Skin epidermis (tissue), 12 donors: Measurements from ENCODE around the gene CLTA.
A peak's percentile ranks its signal among the peaks of the same experiment; 100 is the strongest.
"Not testable (repeated sequence)": the region's sequence is repeated elsewhere in the genome, so short reads cannot be mapped to it uniquely, and the experiment has no call there.

ENCODE experiments used
- H3K27ac ChIP-seq, 21 experiments: fragments of 200-600 bp; sonication (generic) in 11 of 21; one replicate each; pipeline ENCODE4 v1.5.0; 2020; ENCODE audit warnings: mild to moderate bottlenecking in 3 of 21, inconsistent platforms in 2 of 21, moderate library complexity in 2 of 21
- H3K4me3 ChIP-seq, 7 experiments: fragments of 200-600 bp; sonication (generic) in 2 of 7; one replicate each; pipeline ENCODE4 v1.5.0; 2020; ENCODE audit warnings: inconsistent platforms in 2 of 7, mild to moderate bottlenecking in 2 of 7, moderate library complexity in 1 of 7

Gene CLTA

DNA sequence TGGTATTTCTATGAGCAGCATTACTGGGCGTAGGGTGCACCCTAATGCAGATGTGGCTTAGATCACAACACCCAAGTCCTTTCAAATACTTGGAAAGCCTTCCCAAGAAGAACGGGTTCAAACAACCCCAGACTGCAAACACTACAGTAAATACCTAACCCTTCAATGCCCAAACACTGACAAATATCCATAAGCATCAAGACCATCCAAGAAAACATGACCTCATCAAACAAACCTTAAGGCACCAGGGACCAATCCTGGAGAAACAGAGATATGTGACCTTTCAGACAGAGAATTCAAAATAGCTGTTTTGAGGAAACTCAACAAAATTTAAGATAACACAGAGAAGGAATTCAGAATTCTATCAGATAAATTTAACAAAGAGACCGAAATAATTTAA lies 15.5 kb upstream of the CLTA start:
- not testable (repeated sequence) for H3K27ac ChIP-seq, H3K4me3 ChIP-seq

DNA sequence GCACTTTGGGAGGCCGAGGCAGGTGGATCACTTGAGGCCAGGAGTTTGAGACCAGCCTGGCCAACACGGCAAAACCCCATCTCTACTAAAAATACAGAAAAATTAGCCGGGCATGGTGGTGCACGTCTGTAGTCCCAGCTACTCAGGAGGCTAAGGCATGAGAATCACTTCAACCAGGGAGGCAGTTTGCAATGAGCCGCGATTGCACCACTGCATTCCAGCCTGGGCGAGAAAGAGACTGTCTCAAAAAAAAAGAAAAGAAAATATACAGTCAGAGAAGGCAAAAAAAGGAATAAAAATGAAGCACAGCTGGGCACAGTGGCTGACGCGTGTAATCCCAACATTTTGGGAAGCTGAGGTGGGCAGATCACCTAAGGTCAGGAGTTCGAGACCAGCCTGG lies 14.2 kb upstream of the CLTA start:
- H3K27ac ChIP-seq, H3K4me3 ChIP-seq: not testable (repeated sequence)

DNA sequence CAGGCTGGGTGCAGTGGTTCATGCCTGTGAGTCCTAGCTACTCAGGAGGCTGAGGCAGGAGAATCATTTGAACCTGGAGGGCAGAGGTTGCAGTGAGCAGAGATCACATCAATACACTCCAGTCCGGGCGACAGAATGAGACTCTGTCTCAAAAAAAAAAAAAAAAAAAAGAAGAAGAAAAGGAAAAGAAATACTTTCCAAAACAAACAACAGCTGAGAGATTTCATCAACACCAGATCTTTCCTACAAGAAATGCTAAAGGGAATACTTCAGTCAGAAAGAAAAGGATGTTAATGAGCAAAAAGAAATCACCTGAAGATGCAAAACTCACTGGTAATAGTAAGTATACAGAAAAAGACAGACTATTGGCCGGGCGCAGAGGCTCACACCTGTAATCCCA lies 13.2 kb upstream of the CLTA start:
- H3K4me3 ChIP-seq, result no peak overlapping the region

GRCh38 chr9:36180243-36180642 lies 10.5 kb upstream of the CLTA start:
- H3K27ac ChIP-seq, H3K4me3 ChIP-seq: not testable (repeated sequence)

More for the DNA sequence above, 13.2 kb upstream of the CLTA start:
- no peak overlapping the region for H3K27ac ChIP-seq

- Histone ChIP-seq H3K27ac (no peak overlapping the region), H3K4me3 (no peak overlapping the region)
Observed at GRCh38 chr9:36187414-36187813, 3.3 kb upstream of the CLTA start.

DNA sequence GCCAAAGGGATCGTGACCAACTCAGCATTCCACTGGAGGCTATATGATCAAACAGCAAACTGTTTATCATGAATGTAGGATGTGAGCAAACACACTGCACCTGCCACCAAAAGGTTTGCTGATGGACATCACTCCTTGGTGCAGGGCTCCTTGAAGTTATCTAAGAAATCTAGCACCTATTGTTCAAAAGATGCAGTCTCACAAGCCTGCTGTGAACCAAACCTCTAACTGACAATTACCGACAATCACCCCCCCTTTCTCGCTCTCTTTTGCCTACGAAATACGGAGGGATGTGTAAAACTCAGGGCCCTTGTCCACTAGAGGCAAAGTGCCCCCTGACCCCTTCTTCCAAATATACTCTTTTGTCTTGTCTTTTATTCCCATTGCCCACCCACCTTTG lies 2.5 kb upstream of the CLTA start:
- H3K4me3 ChIP-seq, result no peak overlapping the region
- no peak overlapping the region for H3K27ac ChIP-seq

GRCh38 chr9:36189976-36190375 lies 745 bp upstream of the CLTA start:
- Histone ChIP-seq H3K4me3 (peak overlapping the region; percentile 76 to 97 (median 89)), H3K27ac (peak overlapping the region in 20 of 21 experiments; percentile 87 to 99 (median 93))

DNA sequence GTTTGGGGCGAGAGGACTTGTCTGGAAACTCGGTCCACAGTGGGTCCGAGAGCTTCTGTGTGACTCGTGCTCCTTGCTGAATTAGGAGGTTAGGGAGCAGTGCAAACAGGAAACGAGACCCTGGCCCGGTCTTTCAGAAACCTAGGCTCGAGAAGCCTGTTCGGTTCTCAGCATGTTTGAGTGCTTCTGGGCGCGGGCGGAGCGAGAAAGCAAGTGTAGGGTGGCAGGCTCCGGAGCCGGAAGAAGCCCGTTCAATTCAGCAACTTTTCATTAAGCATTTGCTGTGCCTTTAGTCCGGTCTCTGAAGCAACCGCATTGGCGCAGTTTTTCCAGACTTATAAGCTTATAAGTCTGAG lies 547 bp downstream of the CLTA start:
- Histone ChIP-seq H3K4me3 (peak overlapping the region; percentile 76 to 97 (median 89)), H3K27ac (peak overlapping the region; percentile 91 to 99 (median 93))

DNA sequence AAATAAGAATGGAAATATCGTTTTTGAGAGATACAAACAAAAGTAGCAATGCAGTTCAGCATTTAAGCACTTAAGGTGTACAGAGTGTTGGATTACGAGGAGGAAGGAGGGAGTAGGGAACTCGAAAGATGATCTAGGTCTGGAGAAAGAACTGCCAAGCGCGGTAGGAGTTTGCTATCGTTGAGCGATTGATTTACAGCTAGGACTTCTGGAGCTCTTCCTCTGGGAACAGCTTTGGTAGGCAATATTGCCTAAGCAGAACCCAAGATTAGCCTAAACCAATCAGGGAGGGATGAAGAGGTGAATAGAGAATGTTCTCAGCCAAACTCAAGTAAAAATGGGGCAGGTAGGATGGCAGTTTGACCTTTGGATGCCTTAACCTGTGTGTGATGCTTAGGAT lies 965 bp downstream of the CLTA start:
- H3K27ac ChIP-seq, result peak overlapping the region; percentile 91 to 99 (median 93)
- H3K4me3 ChIP-seq, result peak overlapping the region; percentile 76 to 97 (median 89)

DNA sequence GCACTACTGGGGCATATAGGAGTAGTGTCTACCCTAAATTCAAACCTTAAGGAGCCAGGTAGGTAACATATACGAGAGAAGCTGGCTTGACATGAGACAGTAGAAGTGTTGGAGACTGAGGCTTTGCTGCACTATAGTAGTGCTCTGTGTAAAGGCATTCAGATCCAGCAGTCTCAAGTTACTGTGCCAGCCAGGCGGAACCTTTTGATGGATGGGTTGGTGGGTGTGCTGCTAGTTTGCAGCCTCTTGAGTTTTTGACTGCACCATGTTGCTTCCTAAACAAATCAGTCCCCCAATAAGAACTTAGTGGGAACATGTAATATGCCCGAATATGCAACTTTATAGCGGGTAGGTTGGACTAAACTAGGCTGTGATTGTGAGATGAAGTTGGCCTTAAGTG lies 1.5 kb downstream of the CLTA start:
- Histone ChIP-seq H3K27ac (peak overlapping the region in 9 of 21 experiments; percentile 91 to 99 (median 92)), H3K4me3 (peak overlapping the region; percentile 76 to 97 (median 89))

DNA sequence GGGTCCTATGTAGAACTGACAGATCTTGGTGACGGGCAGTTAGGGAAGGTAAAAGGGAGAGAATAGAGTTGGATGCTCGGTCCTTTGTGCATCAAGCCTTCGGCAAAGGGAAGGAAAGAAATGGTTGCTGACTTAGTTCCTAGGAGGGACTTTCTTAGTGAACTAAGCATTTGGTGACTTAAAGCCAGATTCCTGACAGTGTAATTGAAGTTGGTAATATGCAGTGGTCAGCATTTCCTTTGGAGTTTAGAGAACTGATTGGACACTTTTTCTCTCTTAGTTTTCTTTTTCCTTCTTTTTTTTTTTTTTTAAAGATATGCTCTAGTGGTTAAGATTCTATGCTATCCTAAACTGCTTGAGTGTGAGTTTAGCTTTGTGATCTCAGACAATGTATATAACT lies 2.3 kb downstream of the CLTA start:
- Histone ChIP-seq H3K4me3 (peak overlapping the region in 2 of 7 experiments; percentile 85 to 90), H3K27ac (peak overlapping the region in 4 of 21 experiments; percentile 2 to 34 (median 14))

GRCh38 chr9:36194326-36195000 lies 3.7 kb downstream of the CLTA start:
- peak overlapping the region in 5 of 21 experiments; percentile 7 to 57 (median 30) for H3K27ac ChIP-seq
- no peak overlapping the region for H3K4me3 ChIP-seq

- no peak overlapping the region for H3K27ac ChIP-seq
- H3K4me3 ChIP-seq, result no peak overlapping the region
Observed at GRCh38 chr9:36204906-36205547, 14.3 kb downstream of the CLTA start.

DNA sequence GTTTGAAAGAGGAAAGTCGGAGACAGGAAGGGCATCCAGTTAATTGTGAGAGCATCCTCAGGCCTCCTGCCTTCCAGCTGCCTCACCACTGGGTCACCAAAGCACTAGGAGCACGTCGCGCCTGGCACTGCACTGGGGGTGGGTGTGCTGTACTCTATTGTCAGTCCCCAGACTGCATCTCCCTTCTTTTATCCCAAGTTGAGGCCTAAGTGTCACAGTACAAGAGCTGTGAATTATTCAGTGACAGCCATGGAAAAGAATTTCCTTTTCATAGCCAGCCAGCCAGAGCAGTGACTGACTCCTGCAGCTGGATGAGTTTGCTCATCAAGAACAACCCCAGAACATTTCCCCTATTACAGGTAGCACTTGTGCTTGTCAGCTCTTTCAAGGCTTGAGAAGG lies 16.3 kb downstream of the CLTA start:
- Histone ChIP-seq H3K27ac (peak overlapping the region in 7 of 21 experiments; percentile 10 to 76 (median 53)), H3K4me3 (no peak overlapping the region)

DNA sequence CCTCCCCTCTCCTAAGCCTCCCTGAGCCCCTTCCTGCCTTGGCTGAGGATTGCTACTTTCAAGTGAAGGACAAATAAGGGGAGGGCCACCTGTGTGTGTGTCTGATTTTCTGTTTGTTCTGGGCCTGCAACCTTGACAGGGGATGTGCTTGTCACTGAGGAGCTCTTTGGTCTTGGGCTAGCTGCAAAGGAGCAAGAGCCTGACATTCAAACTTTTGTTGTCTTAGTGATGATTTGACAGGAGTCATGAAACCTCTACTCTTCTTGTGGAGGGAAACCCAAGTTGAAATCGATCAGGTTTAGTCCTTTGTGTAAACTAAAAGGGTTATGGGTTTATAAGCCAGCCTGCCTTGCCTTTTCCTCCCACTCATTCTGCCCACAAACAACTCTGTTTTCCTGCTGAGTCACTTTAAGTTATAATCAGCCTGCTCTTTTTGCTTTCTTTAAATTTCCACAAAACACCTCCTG lies 16.9 kb downstream of the CLTA start:
- Histone ChIP-seq H3K4me3 (no peak overlapping the region), H3K27ac (peak overlapping the region in 8 of 21 experiments; percentile 10 to 76 (median 45))

DNA sequence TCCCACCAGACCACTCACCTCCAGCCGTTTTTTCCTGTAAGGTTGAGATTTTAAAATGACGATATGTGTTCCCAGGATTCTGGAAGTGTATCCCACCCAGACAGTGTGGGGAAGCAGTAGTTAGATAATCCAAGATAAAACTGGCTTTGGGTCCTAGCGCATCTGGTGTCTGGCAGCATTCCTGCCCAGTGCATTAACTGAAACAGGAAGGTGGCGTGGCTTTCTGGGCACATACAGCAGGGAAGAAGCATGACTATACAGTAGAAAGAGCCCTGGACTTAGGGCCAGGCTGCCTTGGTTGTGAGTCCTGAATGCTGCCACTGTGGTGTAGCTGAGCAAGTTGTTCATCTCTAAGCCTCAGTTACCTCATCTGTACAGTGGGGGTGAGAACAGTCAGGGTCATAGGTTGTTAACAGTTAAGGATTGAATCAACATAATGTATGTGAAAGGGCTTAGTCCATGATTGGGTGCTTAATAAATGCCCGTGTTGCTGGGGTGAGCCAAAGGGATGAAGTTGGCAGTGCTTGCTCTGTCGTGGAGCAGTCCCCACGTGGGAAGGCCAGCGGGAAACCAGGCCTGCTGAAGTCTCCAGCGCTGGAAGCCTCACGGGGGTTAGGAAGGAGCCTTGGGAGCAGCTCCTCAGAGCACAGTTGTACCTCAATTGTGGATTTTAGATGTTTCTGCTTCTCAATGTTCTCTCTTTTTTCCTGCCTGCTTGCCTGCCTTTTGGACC lies 18.0 kb downstream of the CLTA start:
- Histone ChIP-seq H3K27ac (peak overlapping the region in 5 of 21 experiments; percentile 14 to 72 (median 52)), H3K4me3 (no peak overlapping the region)

- peak overlapping the region in 4 of 21 experiments; percentile 0 to 43 (median 14) for H3K27ac ChIP-seq
- no peak overlapping the region for H3K4me3 ChIP-seq
Observed at GRCh38 chr9:36210722-36211121, 20.0 kb downstream of the CLTA start.

GRCh38 chr9:36211510-36211909 lies 20.8 kb downstream of the CLTA start:
- Histone ChIP-seq H3K27ac (peak overlapping the region in 3 of 21 experiments; percentile 0 to 43 (median 5)), H3K4me3 (no peak overlapping the region)

GRCh38 chr9:36213387-36213786 lies 22.7 kb downstream of the CLTA start:
- Histone ChIP-seq H3K4me3 (no peak overlapping the region), H3K27ac (peak overlapping the region in 3 of 21 experiments; percentile 1 to 56 (median 28))

DNA sequence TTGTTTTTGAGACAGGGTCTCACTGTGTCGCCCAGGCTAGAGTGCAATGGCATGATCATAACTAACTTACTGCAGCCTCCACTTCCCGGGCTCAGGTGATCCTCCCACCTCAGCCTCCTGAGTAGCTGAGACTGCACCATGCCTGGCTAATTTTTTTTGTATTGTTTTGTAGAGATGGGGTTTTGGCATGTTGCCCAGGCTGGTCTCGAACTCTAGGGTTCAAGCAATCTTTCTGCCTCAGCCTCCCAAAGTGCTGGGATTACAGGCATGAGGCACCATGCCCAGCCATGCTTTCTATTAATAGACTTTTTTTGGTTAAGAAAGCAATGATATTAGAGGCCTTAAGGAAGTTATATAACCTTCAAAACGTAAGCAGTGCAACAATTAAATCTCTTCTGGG lies 23.3 kb downstream of the CLTA start:
- peak overlapping the region in 5 of 21 experiments; percentile 1 to 56 (median 27) for H3K27ac ChIP-seq
- H3K4me3 ChIP-seq, result no peak overlapping the region
